Measurements from ENCODE around the gene SULT1B1. TPM values are rescaled to one million over a fixed set of nuclear protein-coding genes. Genes with fewer than 3 reads are reported as not detected.

The SULT1B1 gene
- total RNA-seq, 3 donors from 2014 or later: 0.88 to 1.6 (median 1.4) TPM

DNA sequence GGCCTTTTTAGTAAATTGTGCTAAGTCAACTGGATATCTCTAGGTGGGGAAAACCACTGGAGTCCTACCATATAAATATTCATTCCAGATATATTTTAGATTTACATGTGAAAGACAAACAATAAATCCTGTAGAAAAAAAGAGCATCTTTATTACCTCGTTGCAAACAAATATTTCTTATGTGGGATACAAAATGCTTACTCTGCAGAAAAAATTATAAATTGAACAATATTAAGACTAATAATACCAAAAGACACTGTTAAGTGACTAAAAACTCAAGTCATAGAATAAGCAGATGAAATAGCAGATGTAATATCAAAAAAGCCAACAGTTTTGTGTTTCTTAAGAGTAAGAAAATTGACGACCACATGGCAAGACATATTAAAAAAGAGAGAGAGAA lies 43.8 kb downstream of the SULT1B1 start:
- H3K4me1 ChIP-seq: no peaks in the 10 kb centered on the region
- H3K27me3 ChIP-seq: no peaks in the 10 kb centered on the region
- H3K27ac ChIP-seq: no peak overlapping the region
- no peak overlapping the region for H3K4me3 ChIP-seq
- TF ChIP-seq POLR2AphosphoS5 (IDR thresholded peaks at IDR 0.05) (no peak), POLR2A (IDR thresholded peaks at IDR 0.05) (no peak)
- TF ChIP-seq, protein P1, sequence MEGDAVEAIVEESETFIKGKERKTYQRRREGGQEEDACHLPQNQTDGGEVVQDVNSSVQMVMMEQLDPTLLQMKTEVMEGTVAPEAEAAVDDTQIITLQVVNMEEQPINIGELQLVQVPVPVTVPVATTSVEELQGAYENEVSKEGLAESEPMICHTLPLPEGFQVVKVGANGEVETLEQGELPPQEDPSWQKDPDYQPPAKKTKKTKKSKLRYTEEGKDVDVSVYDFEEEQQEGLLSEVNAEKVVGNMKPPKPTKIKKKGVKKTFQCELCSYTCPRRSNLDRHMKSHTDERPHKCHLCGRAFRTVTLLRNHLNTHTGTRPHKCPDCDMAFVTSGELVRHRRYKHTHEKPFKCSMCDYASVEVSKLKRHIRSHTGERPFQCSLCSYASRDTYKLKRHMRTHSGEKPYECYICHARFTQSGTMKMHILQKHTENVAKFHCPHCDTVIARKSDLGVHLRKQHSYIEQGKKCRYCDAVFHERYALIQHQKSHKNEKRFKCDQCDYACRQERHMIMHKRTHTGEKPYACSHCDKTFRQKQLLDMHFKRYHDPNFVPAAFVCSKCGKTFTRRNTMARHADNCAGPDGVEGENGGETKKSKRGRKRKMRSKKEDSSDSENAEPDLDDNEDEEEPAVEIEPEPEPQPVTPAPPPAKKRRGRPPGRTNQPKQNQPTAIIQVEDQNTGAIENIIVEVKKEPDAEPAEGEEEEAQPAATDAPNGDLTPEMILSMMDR (IDR thresholded peaks at IDR 0.05): no peak
- DNase-seq (ENCODE audit: low spot score in 2 of 2): no peak
- H3K9me3 ChIP-seq: no peaks in the 10 kb centered on the region
- H3K36me3 ChIP-seq: no peaks in the 10 kb centered on the region
- intact Hi-C loops (cut with DNase I; ENCODE audit: low total_unique reads): no loop called here

DNA sequence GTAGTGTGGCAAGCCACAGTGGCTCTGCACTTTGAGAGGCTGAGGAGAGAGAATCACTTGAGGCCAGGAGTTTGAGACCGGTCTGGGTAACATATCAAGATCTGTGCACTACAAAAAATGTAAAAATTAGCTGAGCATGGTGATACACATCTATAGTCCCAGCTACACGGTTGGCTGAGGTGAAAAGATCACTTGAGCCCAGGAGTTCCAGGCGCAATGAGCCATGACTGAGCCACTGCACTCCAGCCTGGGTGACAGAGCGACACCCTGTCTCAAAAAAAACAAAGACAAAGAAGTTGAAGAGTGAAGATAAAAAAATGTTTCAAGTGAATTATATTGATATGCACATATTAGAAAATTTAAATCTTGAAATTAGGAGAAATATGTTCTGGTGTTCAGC lies 46.3 kb downstream of the SULT1B1 start:
- Histone ChIP-seq H3K4me1 (no peaks in the 10 kb centered on the region), H3K27me3 (no peaks in the 10 kb centered on the region), H3K9me3 (no peaks in the 10 kb centered on the region), H3K4me3 (no peak overlapping the region), H3K27ac (no peak overlapping the region), H3K36me3 (no peaks in the 10 kb centered on the region)
- intact Hi-C loops (cut with DNase I; ENCODE audit: low total_unique reads): no loop called here
- no peak for DNase-seq (ENCODE audit: low spot score in 2 of 2)
- no peak for TF ChIP-seq POLR2A (IDR thresholded peaks at IDR 0.05)
- TF ChIP-seq POLR2AphosphoS5 (IDR thresholded peaks at IDR 0.05): no peak
- TF ChIP-seq, protein P1 (IDR thresholded peaks at IDR 0.05): no peak

DNA sequence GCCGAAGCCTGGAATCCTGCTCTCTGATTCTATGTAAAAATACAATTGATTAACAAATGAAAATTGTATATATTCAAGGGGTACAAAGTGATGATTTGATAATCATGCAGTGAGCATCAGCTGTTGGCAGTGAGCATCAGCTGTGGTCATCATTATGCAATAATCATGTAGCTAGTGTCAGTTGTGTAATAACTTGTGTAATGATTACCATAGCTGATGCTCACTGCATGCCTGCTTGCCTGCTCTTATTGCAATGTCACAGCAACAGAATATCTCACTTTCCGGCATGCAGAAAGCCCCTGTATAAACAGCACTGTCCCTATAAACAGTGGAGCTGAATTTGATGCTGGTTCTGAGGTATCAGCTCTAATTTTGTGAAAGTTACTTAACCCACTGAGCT lies 46.8 kb downstream of the SULT1B1 start:
- intact Hi-C loops (cut with DNase I; ENCODE audit: low total_unique reads): no loop called here
- no peak overlapping the region for H3K4me3 ChIP-seq
- H3K9me3 ChIP-seq: no peaks in the 10 kb centered on the region
- no peaks in the 10 kb centered on the region for H3K27me3 ChIP-seq
- H3K4me1 ChIP-seq: no peaks in the 10 kb centered on the region
- DNase-seq (ENCODE audit: low spot score in 2 of 2): no peak
- TF ChIP-seq POLR2AphosphoS5 (IDR thresholded peaks at IDR 0.05) (no peak), POLR2A (IDR thresholded peaks at IDR 0.05) (no peak)
- TF ChIP-seq, protein P1 (IDR thresholded peaks at IDR 0.05): no peak
- H3K36me3 ChIP-seq: no peaks in the 10 kb centered on the region
- no peak overlapping the region for H3K27ac ChIP-seq

DNA sequence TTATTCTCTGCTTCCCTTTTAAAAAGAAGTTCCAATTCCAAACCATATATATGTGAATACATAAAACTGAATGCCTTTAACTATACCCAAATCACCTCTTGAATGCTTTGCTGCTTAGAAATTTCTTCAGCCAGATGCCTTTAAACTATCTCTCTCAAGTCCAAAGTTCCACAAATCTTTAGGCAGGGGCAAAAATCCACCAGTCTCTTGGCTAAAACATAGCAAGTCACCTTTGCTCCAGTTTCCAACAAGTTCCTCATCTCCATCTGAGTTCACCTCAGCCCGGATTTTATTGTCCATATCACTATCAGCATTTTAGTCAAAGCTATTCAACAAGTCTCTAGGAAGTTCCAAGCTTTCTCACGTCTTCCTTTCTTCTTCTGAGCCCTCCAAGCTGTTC lies 49.8 kb downstream of the SULT1B1 start:
- TF ChIP-seq POLR2A (IDR thresholded peaks at IDR 0.05) (no peak), POLR2AphosphoS5 (IDR thresholded peaks at IDR 0.05) (no peak)
- TF ChIP-seq, protein P1 (IDR thresholded peaks at IDR 0.05): no peak
- Histone ChIP-seq H3K27ac (no peak overlapping the region), H3K27me3 (no peaks in the 10 kb centered on the region), H3K9me3 (no peaks in the 10 kb centered on the region), H3K4me3 (no peak overlapping the region), H3K36me3 (no peaks in the 10 kb centered on the region), H3K4me1 (no peaks in the 10 kb centered on the region)
- DNase-seq (ENCODE audit: low spot score in 2 of 2): no peak
- intact Hi-C loops (cut with DNase I; ENCODE audit: low total_unique reads): no loop called here

DNA sequence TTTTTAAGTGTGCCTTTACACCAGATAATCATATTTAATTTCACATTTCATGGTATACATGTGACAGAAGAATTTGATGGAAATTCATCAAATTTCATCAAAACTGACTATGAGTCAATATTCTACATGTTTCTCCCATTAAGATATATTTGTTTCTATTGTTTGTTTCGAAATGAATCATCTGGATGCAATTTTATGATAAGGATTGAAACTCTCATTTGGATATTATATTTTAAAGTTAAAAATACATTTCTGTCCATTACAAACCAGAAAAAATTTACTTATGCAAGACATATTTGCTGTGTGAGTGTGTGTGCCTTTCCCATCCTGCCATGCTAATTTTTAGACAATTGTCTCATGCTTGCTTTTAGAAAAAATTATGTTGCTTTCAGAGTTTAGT lies 52.2 kb downstream of the SULT1B1 start:
- H3K36me3 ChIP-seq: no peaks in the 10 kb centered on the region
- no peaks in the 10 kb centered on the region for H3K27me3 ChIP-seq
- H3K4me3 ChIP-seq: no peak overlapping the region
- H3K27ac ChIP-seq: no peak overlapping the region
- no peak for DNase-seq (ENCODE audit: low spot score in 2 of 2)
- H3K9me3 ChIP-seq: no peaks in the 10 kb centered on the region
- H3K4me1 ChIP-seq: no peaks in the 10 kb centered on the region
- intact Hi-C loops (cut with DNase I; ENCODE audit: low total_unique reads): no loop called here
- no peak for TF ChIP-seq POLR2A (IDR thresholded peaks at IDR 0.05)
- TF ChIP-seq, protein P1 (IDR thresholded peaks at IDR 0.05): no peak
- no peak for TF ChIP-seq POLR2AphosphoS5 (IDR thresholded peaks at IDR 0.05)

Data from breast epithelium (tissue), 4 donors.